NOMO-1 (cell line): ENCODE measurements around the gene MED13L.

Experiments
- DNase-seq, 2 experiments: peaks; one replicate each; lab custom pipeline; 2025; ENCODE audit not compliant: unreplicated experiment in 2 of 2; lab: John Stamatoyannopoulos, UW

MED13L gene

GRCh38 chr12:116067892-116068291 lies 209.6 kb downstream of the MED13L start:
- no peak for DNase-seq

GRCh38 chr12:116066381-116067230 lies 210.9 kb downstream of the MED13L start:
- DNase-seq, result peak; percentile 45 to 74

GRCh38 chr12:116065606-116066005 lies 211.9 kb downstream of the MED13L start:
- no peak for DNase-seq

- DNase-seq, result no peak
Observed at GRCh38 chr12:116064493-116064892, 213.0 kb downstream of the MED13L start.

- no peak for DNase-seq
Observed at GRCh38 chr12:116062698-116063097, 214.8 kb downstream of the MED13L start.

GRCh38 chr12:116060764-116061163 lies 216.7 kb downstream of the MED13L start:
- DNase-seq, result peak; percentile 44 to 89

GRCh38 chr12:116059904-116060303 lies 217.6 kb downstream of the MED13L start:
- DNase-seq, result no peak

- DNase-seq, result no peak
Observed at GRCh38 chr12:116058574-116058973, 218.9 kb downstream of the MED13L start.

- DNase-seq, result no peak
Observed at GRCh38 chr12:116057356-116057755, 220.1 kb downstream of the MED13L start.

GRCh38 chr12:116055895-116056607 lies 221.4 kb downstream of the MED13L start:
- no peak for DNase-seq

- no peak for DNase-seq
Observed at GRCh38 chr12:116054280-116054679, 223.2 kb downstream of the MED13L start.

- no peak for DNase-seq
Observed at GRCh38 chr12:116053479-116054200, 223.9 kb downstream of the MED13L start.

- DNase-seq, result no peak
Observed at GRCh38 chr12:116050275-116050674, 227.2 kb downstream of the MED13L start.

- DNase-seq, result peak in 1 of 2 experiments; percentile 13
Observed at GRCh38 chr12:116048879-116049278, 228.6 kb downstream of the MED13L start.

- no peak for DNase-seq
Observed at GRCh38 chr12:116046039-116046438, 231.5 kb downstream of the MED13L start.

- DNase-seq, result no peak
Observed at GRCh38 chr12:116045150-116045549, 232.3 kb downstream of the MED13L start.

- DNase-seq, result no peak
Observed at GRCh38 chr12:116043659-116044535, 233.6 kb downstream of the MED13L start.

- no peak for DNase-seq
Observed at GRCh38 chr12:116040402-116040801, 237.1 kb downstream of the MED13L start.

GRCh38 chr12:116039081-116039480 lies 238.4 kb downstream of the MED13L start:
- no peak for DNase-seq
